SK-N-SH treated with all-trans-retinoic acid at 6 μM for 48 hours (cell line): ENCODE results near the gene ZNF276.
A peak's percentile ranks its signal among the peaks of the same experiment; 100 is the strongest.

Experiments
- ATAC-seq: fragments of 200-7000 bp; cut with Tn5 transposase; 3 replicates; pipeline ENCODE4 v1.9.1; 2020; ENCODE audit warnings: mild to moderate bottlenecking, moderate library complexity
- BACH2 ChIP-seq: fragments of 250-450 bp; sonication (Bioruptor Pico); IDR thresholded peaks from 2 replicates; pipeline ENCODE4 v1.9.0; 2021; ENCODE audit warnings: mild to moderate bottlenecking, borderline replicate concordance
- CSDC2 ChIP-seq: fragments of 250-450 bp; sonication (Bioruptor Pico); IDR thresholded peaks from 2 replicates; pipeline ENCODE4 v1.5.0; 2020; ENCODE audit warnings: mild to moderate bottlenecking, moderate library complexity
- CSRNP3 ChIP-seq: fragments of 250-450 bp; sonication (Bioruptor Pico); IDR thresholded peaks from 2 replicates; pipeline ENCODE4 v1.5.1; 2021; ENCODE audit warnings: mild to moderate bottlenecking, moderate library complexity
- ISL1 ChIP-seq: fragments of 250-450 bp; sonication (Bioruptor Pico); IDR thresholded peaks from 2 replicates; pipeline ENCODE4 v2.1.2; 2022; ENCODE audit warnings: mild to moderate bottlenecking, moderate library complexity
- RARB ChIP-seq: fragments of 250-450 bp; sonication (Bioruptor Pico); IDR thresholded peaks from 2 replicates; pipeline ENCODE4 v1.8.0; 2021; ENCODE audit warnings: mild to moderate bottlenecking, moderate library complexity
- TCF4 ChIP-seq: fragments of 250-450 bp; sonication (Bioruptor Pico); IDR thresholded peaks from 2 replicates; pipeline ENCODE4 v1.8.0; 2021; ENCODE audit warnings: mild to moderate bottlenecking, moderate library complexity, borderline replicate concordance
- ZFP3 ChIP-seq: fragments of 250-450 bp; sonication (Bioruptor Pico); IDR thresholded peaks from 2 replicates; pipeline ENCODE4 v1.5.0; 2020; ENCODE audit warnings: mild to moderate bottlenecking, moderate library complexity
- ZFP30 ChIP-seq: fragments of 450-650 bp; formaldehyde crosslinking; IDR thresholded peaks from 2 replicates; pipeline ENCODE4 v1.5.0; 2022; ENCODE audit warnings: mild to moderate bottlenecking, moderate library complexity
- ZNF8 ChIP-seq: fragments of 450-650 bp; formaldehyde crosslinking; IDR thresholded peaks from 2 replicates; pipeline ENCODE4 v1.5.0; 2020; ENCODE audit warnings: mild to moderate bottlenecking, moderate library complexity
- TF ChIP-seq, protein P1 (sequence below): fragments of 250-450 bp; sonication (Bioruptor Pico); IDR thresholded peaks from 2 replicates; pipeline ENCODE4 v1.8.0; 2020; ENCODE audit warnings: mild to moderate bottlenecking, moderate library complexity, borderline replicate concordance

The ZNF276 gene

GRCh38 chr16:89786474-89787364 lies 65.4 kb downstream of the ZNF276 start:
- TF ChIP-seq ZFP30: no peak
- peak; percentile 95 for TF ChIP-seq TCF4 (CRISPR knock-in tag)

DNA sequence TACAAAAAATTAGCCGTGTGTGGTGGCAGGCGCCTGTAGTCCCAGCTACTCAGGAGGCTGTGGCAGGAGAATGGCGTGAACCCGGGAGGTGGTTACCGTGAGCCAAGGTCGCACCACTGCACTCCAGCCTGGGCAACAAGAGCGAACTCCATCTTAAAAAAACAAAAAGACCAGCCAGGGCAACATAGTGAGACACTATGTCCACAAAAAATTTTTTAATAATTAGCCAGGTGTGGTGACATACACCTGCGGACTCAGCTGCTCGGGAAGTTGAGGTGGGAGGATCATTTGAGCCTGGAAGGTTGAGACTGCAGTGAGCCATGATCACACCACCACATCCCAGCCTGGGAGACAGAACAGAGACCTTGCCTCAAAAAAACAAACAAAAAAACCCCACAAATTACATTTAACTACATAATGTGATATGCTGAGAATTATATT lies 66.0 kb downstream of the ZNF276 start:
- no peak for ATAC-seq
- TF ChIP-seq ISL1 (CRISPR knock-in tag) (no peak), BACH2 (CRISPR knock-in tag) (no peak), ZNF8 (CRISPR knock-in tag) (no peak), CSDC2 (CRISPR knock-in tag) (no peak), RARB (CRISPR knock-in tag) (no peak), CSRNP3 (CRISPR knock-in tag) (no peak), ZFP3 (CRISPR knock-in tag) (no peak), ZFP30 (no peak)
- TF ChIP-seq, protein P1, sequence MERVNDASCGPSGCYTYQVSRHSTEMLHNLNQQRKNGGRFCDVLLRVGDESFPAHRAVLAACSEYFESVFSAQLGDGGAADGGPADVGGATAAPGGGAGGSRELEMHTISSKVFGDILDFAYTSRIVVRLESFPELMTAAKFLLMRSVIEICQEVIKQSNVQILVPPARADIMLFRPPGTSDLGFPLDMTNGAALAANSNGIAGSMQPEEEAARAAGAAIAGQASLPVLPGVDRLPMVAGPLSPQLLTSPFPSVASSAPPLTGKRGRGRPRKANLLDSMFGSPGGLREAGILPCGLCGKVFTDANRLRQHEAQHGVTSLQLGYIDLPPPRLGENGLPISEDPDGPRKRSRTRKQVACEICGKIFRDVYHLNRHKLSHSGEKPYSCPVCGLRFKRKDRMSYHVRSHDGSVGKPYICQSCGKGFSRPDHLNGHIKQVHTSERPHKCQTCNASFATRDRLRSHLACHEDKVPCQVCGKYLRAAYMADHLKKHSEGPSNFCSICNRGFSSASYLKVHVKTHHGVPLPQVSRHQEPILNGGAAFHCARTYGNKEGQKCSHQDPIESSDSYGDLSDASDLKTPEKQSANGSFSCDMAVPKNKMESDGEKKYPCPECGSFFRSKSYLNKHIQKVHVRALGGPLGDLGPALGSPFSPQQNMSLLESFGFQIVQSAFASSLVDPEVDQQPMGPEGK (CRISPR knock-in tag): no peak

More at GRCh38 chr16:89786474-89787364, 65.4 kb downstream of the ZNF276 start:
- ATAC-seq: peak; percentile 30; the same call in 1 of the 3 replicates
